Measurements from ENCODE around the gene BACH2.

BACH2 gene

DNA sequence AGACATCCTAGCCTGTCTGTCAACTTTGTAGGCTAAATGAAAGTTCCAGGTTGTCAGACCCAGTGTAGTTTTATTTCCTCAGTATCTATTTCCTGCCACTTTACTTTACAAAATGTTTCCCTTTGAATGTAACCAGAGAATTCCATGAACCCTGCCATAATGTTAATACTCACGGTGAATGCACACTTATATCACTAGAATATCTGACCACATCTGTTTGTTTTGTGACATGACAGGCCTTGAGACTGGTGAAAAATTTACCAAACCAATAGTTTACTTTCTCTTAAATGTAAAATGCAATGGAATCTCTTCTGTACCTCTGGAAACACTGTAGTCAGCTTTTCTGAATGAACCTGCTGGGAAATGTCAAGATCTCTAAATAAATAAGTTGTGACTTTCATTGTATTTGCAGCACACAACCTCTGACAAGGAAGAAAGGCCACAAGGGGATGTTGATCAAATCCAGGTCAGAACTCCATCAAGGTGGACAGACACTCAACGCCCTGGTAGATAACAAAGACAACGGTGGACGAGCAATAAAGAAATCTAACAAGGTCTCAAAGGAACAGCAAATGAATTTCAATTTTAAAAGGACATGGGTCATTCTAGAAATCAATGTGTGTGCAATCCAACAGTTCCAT is 59.2 kb downstream of the BACH2 start:
- H3K27ac ChIP-seq (ENCODE audit: low read depth, low read length), result no peak overlapping the region
- H3K4me3 ChIP-seq (ENCODE audit: low read depth, low read length), result no peak overlapping the region
- H3K79me2 ChIP-seq (ENCODE audit: control insufficient read depth, insufficient read depth, low read length, unreplicated experiment), result no peaks in the 10 kb centered on the region
- no peaks in the 10 kb centered on the region for H3K36me3 ChIP-seq (ENCODE audit: insufficient read depth, low read length)
- H2AFZ ChIP-seq (ENCODE audit: low read length, unreplicated experiment), result no peak overlapping the region
- peaks cover 10% of the 10 kb centered on the region; the same call in 1 of the 2 replicates for H3K27me3 ChIP-seq (ENCODE audit: insufficient read depth, low read length)
- H3K4me1 ChIP-seq (ENCODE audit: control insufficient read depth, insufficient read depth, low read length, unreplicated experiment), result no peaks in the 10 kb centered on the region

GRCh38 chr6:90233994-90234393 is 62.6 kb downstream of the BACH2 start:
- peaks cover 21% of the 10 kb centered on the region; the same call in 1 of the 2 replicates for H3K27me3 ChIP-seq (ENCODE audit: insufficient read depth, low read length)
- no peaks in the 10 kb centered on the region for H3K4me1 ChIP-seq (ENCODE audit: control insufficient read depth, insufficient read depth, low read length, unreplicated experiment)
- H3K4me3 ChIP-seq (ENCODE audit: low read depth, low read length), result no peak overlapping the region
- no peak overlapping the region for H3K27ac ChIP-seq (ENCODE audit: low read depth, low read length)
- H3K36me3 ChIP-seq (ENCODE audit: insufficient read depth, low read length), result no peaks in the 10 kb centered on the region
- H2AFZ ChIP-seq (ENCODE audit: low read length, unreplicated experiment), result no peak overlapping the region
- H3K79me2 ChIP-seq (ENCODE audit: control insufficient read depth, insufficient read depth, low read length, unreplicated experiment), result no peaks in the 10 kb centered on the region

- no peak overlapping the region for H3K4me3 ChIP-seq (ENCODE audit: low read depth, low read length)
- H3K27me3 ChIP-seq (ENCODE audit: insufficient read depth, low read length), result peaks cover 21% of the 10 kb centered on the region; the same call in 1 of the 2 replicates
- no peaks in the 10 kb centered on the region for H3K36me3 ChIP-seq (ENCODE audit: insufficient read depth, low read length)
- H3K79me2 ChIP-seq (ENCODE audit: control insufficient read depth, insufficient read depth, low read length, unreplicated experiment), result no peaks in the 10 kb centered on the region
- H3K4me1 ChIP-seq (ENCODE audit: control insufficient read depth, insufficient read depth, low read length, unreplicated experiment), result no peaks in the 10 kb centered on the region
- no peak overlapping the region for H2AFZ ChIP-seq (ENCODE audit: low read length, unreplicated experiment)
- no peak overlapping the region for H3K27ac ChIP-seq (ENCODE audit: low read depth, low read length)
These were observed 63.4 kb downstream of the BACH2 start for GRCh38 chr6:90233213-90233612.

DNA sequence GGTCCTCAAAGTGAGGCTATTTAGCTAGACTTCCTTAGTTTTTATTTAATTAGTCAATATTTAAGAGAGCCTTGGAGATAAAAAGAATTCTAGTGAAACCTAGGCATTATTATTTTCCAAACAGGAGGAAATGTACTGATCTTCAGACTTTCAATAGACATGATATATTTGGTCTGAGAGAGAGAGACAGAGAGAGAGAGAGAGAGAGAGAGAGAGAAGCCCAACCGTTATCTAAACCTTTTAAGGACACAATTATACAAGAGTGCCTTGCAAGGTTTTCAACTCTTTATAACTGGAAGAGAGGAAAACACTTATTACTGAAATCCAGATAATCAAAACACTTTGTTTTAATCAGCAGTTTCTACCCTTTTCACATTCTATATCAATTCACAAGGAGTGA is 64.8 kb downstream of the BACH2 start:
- Histone ChIP-seq H3K79me2 (ENCODE audit: control insufficient read depth, insufficient read depth, low read length, unreplicated experiment) (no peaks in the 10 kb centered on the region), H3K4me1 (ENCODE audit: control insufficient read depth, insufficient read depth, low read length, unreplicated experiment) (no peaks in the 10 kb centered on the region)

GRCh38 chr6:90231308-90231707 is 65.3 kb downstream of the BACH2 start:
- no peaks in the 10 kb centered on the region for H3K4me1 ChIP-seq (ENCODE audit: control insufficient read depth, insufficient read depth, low read length, unreplicated experiment)
- H3K79me2 ChIP-seq (ENCODE audit: control insufficient read depth, insufficient read depth, low read length, unreplicated experiment), result no peaks in the 10 kb centered on the region
- H3K4me3 ChIP-seq (ENCODE audit: low read depth, low read length), result no peak overlapping the region
- no peak overlapping the region for H3K27ac ChIP-seq (ENCODE audit: low read depth, low read length)
- H3K27me3 ChIP-seq (ENCODE audit: insufficient read depth, low read length), result peaks cover 21% of the 10 kb centered on the region; the same call in 1 of the 2 replicates
- no peaks in the 10 kb centered on the region for H3K36me3 ChIP-seq (ENCODE audit: insufficient read depth, low read length)
- H2AFZ ChIP-seq (ENCODE audit: low read length, unreplicated experiment), result no peak overlapping the region

More for the DNA sequence above, 64.8 kb downstream of the BACH2 start:
- no peak overlapping the region for H3K4me3 ChIP-seq (ENCODE audit: low read depth, low read length)
- H2AFZ ChIP-seq (ENCODE audit: low read length, unreplicated experiment), result no peak overlapping the region
- H3K27ac ChIP-seq (ENCODE audit: low read depth, low read length), result no peak overlapping the region
- no peaks in the 10 kb centered on the region for H3K36me3 ChIP-seq (ENCODE audit: insufficient read depth, low read length)
- H3K27me3 ChIP-seq (ENCODE audit: insufficient read depth, low read length), result peaks cover 21% of the 10 kb centered on the region; the same call in 1 of the 2 replicates

DNA sequence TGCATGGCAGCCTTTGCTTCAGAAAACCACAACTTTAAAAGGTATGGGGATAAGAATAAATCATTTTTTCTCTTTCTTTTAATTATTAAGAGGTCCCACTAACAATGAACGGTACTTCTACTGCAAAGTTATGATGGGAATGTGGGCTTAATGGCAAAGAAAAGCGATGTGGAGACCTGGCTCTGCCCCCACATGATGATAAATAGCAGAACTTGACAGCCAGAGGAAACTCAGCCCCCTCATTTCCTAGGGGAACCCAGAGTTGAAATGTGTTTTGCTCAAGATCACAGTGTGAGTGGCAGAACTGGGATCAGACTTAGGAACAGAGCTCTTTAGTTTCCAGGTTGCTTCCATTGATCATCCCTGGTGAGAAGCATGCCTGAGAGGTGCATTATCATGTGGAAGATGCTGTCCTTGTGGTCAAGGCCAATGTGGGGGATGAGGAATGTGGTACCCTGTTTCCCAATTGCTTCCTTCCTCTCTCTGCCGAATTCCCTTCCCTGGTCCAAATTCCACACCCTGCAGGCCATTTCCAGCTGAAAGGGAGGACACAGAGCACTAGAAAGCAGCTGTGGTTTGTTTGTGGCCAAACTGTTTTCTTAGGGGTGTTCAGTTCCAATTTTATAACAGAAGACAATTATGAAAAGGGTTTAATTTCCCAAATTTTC is 66.0 kb downstream of the BACH2 start:
- H3K36me3 ChIP-seq (ENCODE audit: insufficient read depth, low read length), result no peaks in the 10 kb centered on the region
- no peak overlapping the region for H3K27ac ChIP-seq (ENCODE audit: low read depth, low read length)
- peaks cover 21% of the 10 kb centered on the region; the same call in 1 of the 2 replicates for H3K27me3 ChIP-seq (ENCODE audit: insufficient read depth, low read length)
- no peak overlapping the region for H2AFZ ChIP-seq (ENCODE audit: low read length, unreplicated experiment)
- H3K4me3 ChIP-seq (ENCODE audit: low read depth, low read length), result no peak overlapping the region
- H3K4me1 ChIP-seq (ENCODE audit: control insufficient read depth, insufficient read depth, low read length, unreplicated experiment), result no peaks in the 10 kb centered on the region
- H3K79me2 ChIP-seq (ENCODE audit: control insufficient read depth, insufficient read depth, low read length, unreplicated experiment), result no peaks in the 10 kb centered on the region

- Histone ChIP-seq H3K4me3 (ENCODE audit: low read depth, low read length) (no peak overlapping the region), H3K79me2 (ENCODE audit: control insufficient read depth, insufficient read depth, low read length, unreplicated experiment) (no peaks in the 10 kb centered on the region)
These were observed 67.2 kb downstream of the BACH2 start for GRCh38 chr6:90229331-90230010.

GRCh38 chr6:90227673-90228072 is 69.0 kb downstream of the BACH2 start:
- no peak overlapping the region for H3K27ac ChIP-seq (ENCODE audit: low read depth, low read length)
- peaks cover 13% of the 10 kb centered on the region; the same call in 1 of the 2 replicates for H3K27me3 ChIP-seq (ENCODE audit: insufficient read depth, low read length)
- no peaks in the 10 kb centered on the region for H3K79me2 ChIP-seq (ENCODE audit: control insufficient read depth, insufficient read depth, low read length, unreplicated experiment)
- H3K4me1 ChIP-seq (ENCODE audit: control insufficient read depth, insufficient read depth, low read length, unreplicated experiment), result no peaks in the 10 kb centered on the region
- no peak overlapping the region for H2AFZ ChIP-seq (ENCODE audit: low read length, unreplicated experiment)
- H3K4me3 ChIP-seq (ENCODE audit: low read depth, low read length), result no peak overlapping the region
- no peaks in the 10 kb centered on the region for H3K36me3 ChIP-seq (ENCODE audit: insufficient read depth, low read length)

More at GRCh38 chr6:90229331-90230010, 67.2 kb downstream of the BACH2 start:
- peaks cover 21% of the 10 kb centered on the region; the same call in 1 of the 2 replicates for H3K27me3 ChIP-seq (ENCODE audit: insufficient read depth, low read length)
- no peak overlapping the region for H2AFZ ChIP-seq (ENCODE audit: low read length, unreplicated experiment)
- H3K4me1 ChIP-seq (ENCODE audit: control insufficient read depth, insufficient read depth, low read length, unreplicated experiment), result no peaks in the 10 kb centered on the region
- H3K36me3 ChIP-seq (ENCODE audit: insufficient read depth, low read length), result no peaks in the 10 kb centered on the region
- H3K27ac ChIP-seq (ENCODE audit: low read depth, low read length), result no peak overlapping the region

GRCh38 chr6:90227213-90227612 is 69.4 kb downstream of the BACH2 start:
- no peaks in the 10 kb centered on the region for H3K79me2 ChIP-seq (ENCODE audit: control insufficient read depth, insufficient read depth, low read length, unreplicated experiment)
- peaks cover 9% of the 10 kb centered on the region; the same call in 1 of the 2 replicates for H3K27me3 ChIP-seq (ENCODE audit: insufficient read depth, low read length)
- H3K4me3 ChIP-seq (ENCODE audit: low read depth, low read length), result no peak overlapping the region
- H3K27ac ChIP-seq (ENCODE audit: low read depth, low read length), result no peak overlapping the region
- H3K36me3 ChIP-seq (ENCODE audit: insufficient read depth, low read length), result no peaks in the 10 kb centered on the region
- no peak overlapping the region for H2AFZ ChIP-seq (ENCODE audit: low read length, unreplicated experiment)
- no peaks in the 10 kb centered on the region for H3K4me1 ChIP-seq (ENCODE audit: control insufficient read depth, insufficient read depth, low read length, unreplicated experiment)

DNA sequence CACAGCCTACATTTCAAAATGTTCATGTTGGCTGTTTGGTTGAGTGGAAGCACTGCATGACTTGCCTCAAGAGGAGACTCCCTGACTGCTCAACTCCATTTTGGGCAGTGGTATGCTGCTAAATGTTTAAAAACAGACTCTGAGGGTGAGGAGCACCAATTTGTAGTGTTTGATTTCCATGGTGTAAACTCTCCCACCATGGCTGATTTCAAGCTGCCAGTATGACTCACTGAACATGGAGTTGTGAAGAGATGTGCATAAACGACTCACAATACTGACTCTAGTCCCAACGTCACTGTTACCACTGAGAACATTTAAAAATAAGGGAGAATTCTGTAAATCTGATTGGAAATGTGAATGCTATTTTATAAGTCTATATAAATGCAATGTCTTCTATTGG is 70.4 kb downstream of the BACH2 start:
- no peak overlapping the region for H3K27ac ChIP-seq (ENCODE audit: low read depth, low read length)
- no peak overlapping the region for H3K4me3 ChIP-seq (ENCODE audit: low read depth, low read length)

More for the DNA sequence above, 70.4 kb downstream of the BACH2 start:
- peaks cover 9% of the 10 kb centered on the region; the same call in 1 of the 2 replicates for H3K27me3 ChIP-seq (ENCODE audit: insufficient read depth, low read length)
- no peak overlapping the region for H2AFZ ChIP-seq (ENCODE audit: low read length, unreplicated experiment)
- H3K4me1 ChIP-seq (ENCODE audit: control insufficient read depth, insufficient read depth, low read length, unreplicated experiment), result no peaks in the 10 kb centered on the region
- H3K36me3 ChIP-seq (ENCODE audit: insufficient read depth, low read length), result no peaks in the 10 kb centered on the region
- no peaks in the 10 kb centered on the region for H3K79me2 ChIP-seq (ENCODE audit: control insufficient read depth, insufficient read depth, low read length, unreplicated experiment)
